HCT116 (cell line): Measurements from ENCODE around the gene SERTAD4. TPM values are rescaled to one million over a fixed set of nuclear protein-coding genes. Genes with fewer than 3 reads are reported as not detected.

Experiments
- ATAC-seq: fragments of 200-7000 bp; cut with Tn5 transposase; 2 replicates; pipeline ENCODE4 v1.9.1; 2020; ENCODE audit warnings: mild to moderate bottlenecking, moderate library complexity
- BruUV-seq: library from RNA; stranded (reverse); fragments of 400-500 nt; replicated peaks from 2 replicates; lab custom pipeline; 2021; lab: Mats Ljungman, UMichigan
- CTCF ChIA-PET: fragments of 300-600 bp; sonication (Branson Sonifier 250); formaldehyde crosslinking; loops from one replicate; lab custom pipeline; 2021; ENCODE audit warnings: antibody characterized with exemption; lab: Charles Lee
- POLR2A ChIA-PET: fragments of 300-600, 350-600 bp; sonication (Branson Sonifier 250); formaldehyde crosslinking; loops from one replicate; lab custom pipeline; 2021; ENCODE audit warnings: antibody characterized with exemption; lab: Charles Lee
- RAD21 ChIA-PET, 2 experiments: fragments of 300-600 bp; sonication (Branson Sonifier 250); formaldehyde crosslinking; loops; one replicate each; lab custom pipeline; 2023; ENCODE audit warnings: low total read pairs in 2 of 2; ENCODE audit not compliant: uncharacterized antibody in 2 of 2, unreplicated experiment in 2 of 2, low non-redundant PET in 1 of 2; lab: Charles Lee
- DNase-seq: peaks from one replicate; pipeline ENCODE4 v3.0.0-alpha.2; 2010; ENCODE audit warnings: low read depth, low spot score
- H2AFZ ChIP-seq: fragments of 200-600 bp; shearing (Covaris generic), sonication (generic); 2 replicates; pipeline ENCODE4 v1.6.1; 2017; ENCODE audit warnings: low read depth, mixed run types, mixed read lengths, antibody characterized with exemption, low read length; ENCODE audit not compliant: poor library complexity, severe bottlenecking
- H3K27ac ChIP-seq: 2 replicates; pipeline ENCODE4 v1.5.1; 2012; ENCODE audit warnings: low read depth, low read length
- H3K27me3 ChIP-seq: fragments of 200-600 bp; sonication (generic); 2 replicates; pipeline ENCODE4 v1.6.1; 2016; ENCODE audit warnings: mixed run types, low read length, mixed read lengths; ENCODE audit not compliant: insufficient read depth
- H3K36me3 ChIP-seq, 2 experiments: fragments of 200-500 bp in 1 of 2; fragments of 200-600 bp in 1 of 2; sonication (Bioruptor generic) in 1 of 2; sonication (generic) in 1 of 2; 2 replicates each; pipeline versions ENCODE4 v1.5.1 to v1.6.1; 2014 to 2016; ENCODE audit warnings: low read length in 2 of 2, inconsistent platforms in 1 of 2, mixed read lengths in 1 of 2, mixed run types in 1 of 2; ENCODE audit not compliant: insufficient read depth in 2 of 2, control insufficient read depth in 1 of 2
- H3K4me1 ChIP-seq, 2 experiments: fragments of 200-600 bp in 1 of 2; sonication (generic) in 1 of 2; 2 replicates each; pipeline versions ENCODE4 v1.5.1 to v1.6.1; 2012 to 2017; ENCODE audit warnings: low read length in 2 of 2, inconsistent platforms in 1 of 2, mild to moderate bottlenecking in 1 of 2, mixed read lengths in 1 of 2, mixed run types in 1 of 2, moderate library complexity in 1 of 2; ENCODE audit not compliant: insufficient read depth in 2 of 2, control insufficient read depth in 1 of 2
- H3K4me2 ChIP-seq: fragments of 200-600 bp; sonication (generic); 2 replicates; pipeline ENCODE4 v1.6.1; 2017; ENCODE audit warnings: mixed run types, low read length, mixed read lengths
- H3K4me3 ChIP-seq, 2 experiments: fragments of 200-600 bp in 1 of 2; sonication (generic) in 1 of 2; replicated peaks in 1 of 2; 2 replicates each; pipeline ENCODE4 v1.5.1; 2011 to 2016; ENCODE audit warnings: low read length in 2 of 2, control low read depth in 1 of 2, low read depth in 1 of 2, mild to moderate bottlenecking in 1 of 2, mixed read lengths in 1 of 2, mixed run types in 1 of 2
- H3K79me2 ChIP-seq: fragments of 200-600 bp; sonication (generic); 2 replicates; pipeline ENCODE4 v1.6.1; 2017; ENCODE audit warnings: mild to moderate bottlenecking, mixed run types, low read length, moderate library complexity, mixed read lengths; ENCODE audit not compliant: insufficient read depth
- H3K9ac ChIP-seq: fragments of 200-600 bp; sonication (generic); 2 replicates; pipeline ENCODE4 v1.6.1; 2016; ENCODE audit warnings: low read length, mixed read lengths
- H3K9me2 ChIP-seq: fragments of 200-600 bp; sonication (generic), shearing (Covaris generic); 2 replicates; pipeline ENCODE4 v1.6.1; 2017; ENCODE audit warnings: mixed run types, mild to moderate bottlenecking, moderate library complexity; ENCODE audit not compliant: insufficient read depth
- H3K9me3 ChIP-seq, 2 experiments: fragments of 200-500 bp in 1 of 2; fragments of 200-600 bp in 1 of 2; sonication (Bioruptor generic) in 1 of 2; sonication (generic) in 1 of 2; 2 replicates each; pipeline ENCODE4 v1.6.1; 2014 to 2017; ENCODE audit warnings: low read length in 2 of 2, mixed read lengths in 2 of 2, inconsistent platforms in 1 of 2, low read depth in 1 of 2, mild to moderate bottlenecking in 1 of 2, mixed run types in 1 of 2, moderate library complexity in 1 of 2; ENCODE audit not compliant: control insufficient read depth in 1 of 2, insufficient read depth in 1 of 2
- H4K20me1 ChIP-seq: fragments of 200-600 bp; sonication (generic), shearing (Covaris generic); 2 replicates; pipeline ENCODE4 v1.6.1; 2017; ENCODE audit warnings: mixed run types, mild to moderate bottlenecking, moderate library complexity; ENCODE audit not compliant: insufficient read depth
- CBX3 ChIP-seq: IDR thresholded peaks from 2 replicates; pipeline ENCODE4 v1.6.1; 2012; ENCODE audit warnings: low read depth
- EGR1 ChIP-seq: IDR thresholded peaks from 2 replicates; pipeline ENCODE4 v1.6.1; 2012; ENCODE audit warnings: low read depth
- ELF1 ChIP-seq: IDR thresholded peaks from 2 replicates; pipeline ENCODE4 v1.6.1; 2012; ENCODE audit warnings: low read depth, borderline replicate concordance
- EZH2 ChIP-seq: fragments of 200-600 bp; sonication (generic); IDR thresholded peaks from 2 replicates; pipeline ENCODE4 v1.6.1; 2017; ENCODE audit warnings: antibody characterized with exemption, mixed run types
- JUND ChIP-seq: IDR thresholded peaks from 2 replicates; pipeline ENCODE4 v1.6.1; 2012
- MAX ChIP-seq: IDR thresholded peaks from 2 replicates; pipeline ENCODE4 v1.6.1; 2012
- POLR2A ChIP-seq: IDR thresholded peaks from 2 replicates; pipeline ENCODE4 v1.7.0; 2011; ENCODE audit warnings: borderline replicate concordance; ENCODE audit not compliant: insufficient read depth, insufficient read length; ENCODE audit errors: extremely low read depth
- POLR2AphosphoS5 ChIP-seq: IDR thresholded peaks from 2 replicates; pipeline ENCODE4 v1.6.1; 2011; ENCODE audit warnings: mild to moderate bottlenecking, low read depth, low read length, moderate library complexity
- SIN3A ChIP-seq: IDR thresholded peaks from 2 replicates; pipeline ENCODE4 v1.6.1; 2012; ENCODE audit warnings: low read depth
- SP1 ChIP-seq: IDR thresholded peaks from 2 replicates; pipeline ENCODE4 v1.6.1; 2012; ENCODE audit warnings: low read depth
- SRF ChIP-seq: IDR thresholded peaks from 2 replicates; pipeline ENCODE4 v1.6.1; 2012; ENCODE audit warnings: low read depth
- TCF7L2 ChIP-seq: IDR thresholded peaks from 2 replicates; pipeline ENCODE4 v1.7.0; 2011; ENCODE audit warnings: borderline replicate concordance, inconsistent platforms; ENCODE audit not compliant: insufficient read depth, insufficient read length; ENCODE audit errors: extremely low read depth
- YY1 ChIP-seq: IDR thresholded peaks from 2 replicates; pipeline ENCODE4 v1.6.1; 2011; ENCODE audit warnings: low read length, low read depth, moderate library complexity, mild to moderate bottlenecking; ENCODE audit not compliant: insufficient replicate concordance; ENCODE audit errors: extremely low read depth
- ZBTB33 ChIP-seq: IDR thresholded peaks from 2 replicates; pipeline ENCODE4 v1.6.1; 2011; ENCODE audit warnings: mild to moderate bottlenecking, low read length, moderate library complexity; ENCODE audit not compliant: insufficient replicate concordance; ENCODE audit errors: extremely low read depth
- ZFX ChIP-seq: fragments of 450-650 bp; IDR thresholded peaks from 2 replicates; pipeline ENCODE4 v1.6.1; 2017
- intact Hi-C: fragments of 100-400 bp; cut with micrococcal nuclease; formaldehyde crosslinking; loops from 2 replicates; pipeline ENCODE4 v1.10.0; 2022
- total RNA-seq: library from RNA; stranded (reverse); gene quantifications from one replicate; pipeline ENCODE4 v1.2.1, GENCODE V29; 2021; ENCODE audit not compliant: unreplicated experiment

SERTAD4 gene
- total RNA-seq, 1 experiment from 2014 or later: 0.07 TPM

- no peaks in the 10 kb centered on the region for H3K4me1 ChIP-seq
- no peak for ATAC-seq
- H3K79me2 ChIP-seq: no peaks in the 10 kb centered on the region
- H3K27ac ChIP-seq: no peak overlapping the region
- intact Hi-C loops: no loop called here
- no peak for DNase-seq
- H3K27me3 ChIP-seq: 0 out of 2 replicates have a peak, but pooled peaks cover 5% of the 10 kb centered on the region
- H3K4me2 ChIP-seq: no peak overlapping the region
- TF ChIP-seq TCF7L2: no peak
- TF ChIP-seq MAX: no peak
- no peak for TF ChIP-seq EZH2
- TF ChIP-seq CBX3: no peak
- TF ChIP-seq ELF1: no peak
- TF ChIP-seq SIN3A: no peak
- TF ChIP-seq SRF: no peak
- no peak for TF ChIP-seq ZBTB33
- no peak for TF ChIP-seq EGR1
- TF ChIP-seq ZFX: no peak
- no peak for TF ChIP-seq POLR2AphosphoS5
- TF ChIP-seq SP1: no peak
- TF ChIP-seq YY1: no peak
- TF ChIP-seq POLR2A: no peak
- no peak for TF ChIP-seq JUND
- TF ChIP-seq, all 23 proteins: peak for 0
- Histone ChIP-seq H3K9me2 (no peaks in the 10 kb centered on the region), H3K4me3 (no peak overlapping the region), H3K9ac (no peak overlapping the region), H3K36me3 (no peaks in the 10 kb centered on the region), H4K20me1 (no peaks in the 10 kb centered on the region), H3K9me3 (no peaks in the 10 kb centered on the region), H2AFZ (no peak overlapping the region)
- no TSS peak for BruUV-seq
- ChIA-PET CTCF (no interaction called here), RAD21 (no interaction called here), POLR2A (no interaction called here)
Observed at GRCh38 chr1:210214573-210215409, 17.8 kb upstream of the SERTAD4 start.
